WTC11 (cell line): ENCODE results near the gene SLC12A2. TPM values are rescaled to one million over a fixed set of nuclear protein-coding genes. Genes with fewer than 3 reads are reported as not detected.

Experiments used
- ATAC-seq: fragments of 200-7000 bp; cut with Tn5 transposase; 2 replicates; pipeline ENCODE4 v1.10.0; 2021; ENCODE audit warnings: mild to moderate bottlenecking, moderate library complexity
- CTCF ChIA-PET: fragments of 300-600 bp; sonication (Branson Sonifier 250); formaldehyde crosslinking; loops from one replicate; lab custom pipeline; 2021; ENCODE audit warnings: antibody characterized with exemption; lab: Charles Lee
- POLR2A ChIA-PET: fragments of 350-600 bp; sonication (Branson Sonifier 250); formaldehyde crosslinking; loops from one replicate; lab custom pipeline; 2021; ENCODE audit warnings: antibody characterized with exemption; lab: Charles Lee
- DNase-seq: peaks from one replicate; pipeline ENCODE4 v3.0.0; 2021; ENCODE audit warnings: low spot score
- H3K27ac Mint-ChIP-seq: 2 replicates; pipeline ENCODE4 v1.8.0; 2021; ENCODE audit warnings: mixed read lengths
- H3K27me3 Mint-ChIP-seq: 2 replicates; pipeline ENCODE4 v1.8.0; 2021; ENCODE audit warnings: low read depth, mild to moderate bottlenecking, moderate library complexity, mixed read lengths
- H3K36me3 Mint-ChIP-seq: 2 replicates; pipeline ENCODE4 v1.8.0; 2021; ENCODE audit warnings: mixed read lengths
- H3K4me1 Mint-ChIP-seq: 2 replicates; pipeline ENCODE4 v1.8.0; 2022; ENCODE audit warnings: mixed read lengths
- H3K4me3 Mint-ChIP-seq: 2 replicates; pipeline ENCODE4 v1.8.0; 2021; ENCODE audit warnings: mild to moderate bottlenecking, moderate library complexity, mixed read lengths
- H3K9me3 Mint-ChIP-seq: 2 replicates; pipeline ENCODE4 v1.8.0; 2021; ENCODE audit warnings: mixed read lengths
- CBFB ChIP-seq: sonication (generic); formaldehyde crosslinking; IDR thresholded peaks from 2 replicates; pipeline ENCODE4 v1.8.1; 2022; ENCODE audit warnings: mild to moderate bottlenecking, low read depth, missing genetic modification reagents
- ESRRA ChIP-seq: sonication (generic); formaldehyde crosslinking; IDR thresholded peaks from 2 replicates; pipeline ENCODE4 v1.8.1; 2022; ENCODE audit warnings: mild to moderate bottlenecking, missing genetic modification reagents, borderline replicate concordance
- FOXP4 ChIP-seq: sonication (generic); formaldehyde crosslinking; IDR thresholded peaks from 2 replicates; pipeline ENCODE4 v1.8.0; 2022; ENCODE audit warnings: mild to moderate bottlenecking, missing genetic modification reagents
- GTF2I ChIP-seq: fragments of 250-450 bp; sonication (Bioruptor Pico); conservative IDR thresholded peaks from 2 replicates; pipeline ENCODE4 v1.4.0; 2021; ENCODE audit warnings: mild to moderate bottlenecking
- IRF1 ChIP-seq: sonication (generic); formaldehyde crosslinking; IDR thresholded peaks from 2 replicates; pipeline ENCODE4 v1.8.0; 2023; ENCODE audit warnings: missing genetic modification reagents
- JUN ChIP-seq: sonication (generic); formaldehyde crosslinking; IDR thresholded peaks from 2 replicates; pipeline ENCODE4 v1.8.0; 2023; ENCODE audit warnings: mild to moderate bottlenecking, missing genetic modification reagents
- KAT7 ChIP-seq: sonication (generic); formaldehyde crosslinking; IDR thresholded peaks from 2 replicates; pipeline ENCODE4 v1.8.1; 2023; ENCODE audit warnings: missing genetic modification reagents, mild to moderate bottlenecking, borderline replicate concordance
- MXD4 ChIP-seq: fragments of 250-450 bp; sonication (Bioruptor Pico); IDR thresholded peaks from 2 replicates; pipeline ENCODE4 v1.8.0; 2021; ENCODE audit warnings: mild to moderate bottlenecking, moderate library complexity, borderline replicate concordance
- NFATC4 ChIP-seq: fragments of 250-450 bp; sonication (Bioruptor Pico); IDR thresholded peaks from 2 replicates; pipeline ENCODE4 v1.9.0; 2021; ENCODE audit warnings: mild to moderate bottlenecking
- NFE2L1 ChIP-seq: sonication (generic); formaldehyde crosslinking; IDR thresholded peaks from 2 replicates; pipeline ENCODE4 v1.8.1; 2023; ENCODE audit warnings: missing genetic modification reagents
- SP1 ChIP-seq: sonication (generic); formaldehyde crosslinking; conservative IDR thresholded peaks from 2 replicates; pipeline ENCODE4 v1.8.1; 2022; ENCODE audit warnings: missing genetic modification reagents
- USF2 ChIP-seq: sonication (generic); formaldehyde crosslinking; IDR thresholded peaks from 2 replicates; pipeline ENCODE4 v1.8.1; 2023; ENCODE audit warnings: mild to moderate bottlenecking, missing genetic modification reagents, moderate library complexity
- ZBTB21 ChIP-seq: sonication (generic); formaldehyde crosslinking; IDR thresholded peaks from 2 replicates; pipeline ENCODE4 v1.8.1; 2023; ENCODE audit warnings: mild to moderate bottlenecking, missing genetic modification reagents, borderline replicate concordance
- ZNF263 ChIP-seq: sonication (generic); formaldehyde crosslinking; IDR thresholded peaks from 2 replicates; pipeline ENCODE4 v1.8.1; 2022; ENCODE audit warnings: low read depth, mild to moderate bottlenecking, moderate library complexity, missing genetic modification reagents
- ZNF396 ChIP-seq: fragments of 250-450 bp; sonication (Bioruptor Pico); IDR thresholded peaks from 2 replicates; pipeline ENCODE4 v1.8.0; 2021; ENCODE audit warnings: mild to moderate bottlenecking, moderate library complexity, borderline replicate concordance
- ZNF416 ChIP-seq: fragments of 250-450 bp; sonication (Bioruptor Pico); IDR thresholded peaks from 2 replicates; pipeline ENCODE4 v1.9.0; 2021; ENCODE audit warnings: mild to moderate bottlenecking, inconsistent platforms
- total RNA-seq: library from RNA; stranded (reverse); gene quantifications from 3 replicates; pipeline ENCODE4 v1.2.3, GENCODE V29; 2021
- TF ChIP-seq, protein P1 (sequence below): fragments of 250-450 bp; sonication (Bioruptor Pico); IDR thresholded peaks from 2 replicates; pipeline ENCODE4 v2.1.2; 2022; ENCODE audit warnings: mild to moderate bottlenecking, moderate library complexity
- TF ChIP-seq, protein P2 (sequence below): sonication (generic); formaldehyde crosslinking; IDR thresholded peaks from 2 replicates; pipeline ENCODE4 v1.8.0; 2022; ENCODE audit warnings: mild to moderate bottlenecking, missing genetic modification reagents
- TF ChIP-seq, protein P3 (sequence below): sonication (generic); formaldehyde crosslinking; IDR thresholded peaks from 2 replicates; pipeline ENCODE4 v1.8.0; 2022; ENCODE audit warnings: mild to moderate bottlenecking, missing genetic modification reagents
- TF ChIP-seq, protein P4 (sequence below): sonication (generic); formaldehyde crosslinking; IDR thresholded peaks from 2 replicates; pipeline ENCODE4 v1.8.1; 2023; ENCODE audit warnings: mild to moderate bottlenecking, missing genetic modification reagents, borderline replicate concordance

SLC12A2 gene
- total RNA-seq, 1 experiment from 2014 or later, result 8.4 TPM

DNA sequence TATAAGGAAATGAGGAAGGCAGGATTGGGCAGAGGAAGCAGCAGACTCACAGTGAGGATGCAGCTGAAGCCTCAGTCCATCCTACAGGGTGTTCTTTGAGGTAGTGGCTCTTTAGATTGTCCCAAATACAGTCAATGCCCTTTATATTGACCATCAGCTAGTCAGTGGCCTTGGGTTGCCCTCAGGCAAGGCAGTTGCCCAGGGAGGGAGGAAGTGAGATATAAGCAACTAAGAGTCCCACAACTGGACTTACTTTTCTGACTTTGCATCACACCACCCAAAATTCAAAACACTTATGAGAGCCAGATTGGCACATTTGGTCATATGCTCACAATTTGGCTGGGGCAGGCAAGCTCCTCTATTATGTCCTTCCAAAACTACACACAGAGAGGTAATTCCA, 9.4 kb upstream of the SLC12A2 start:
- Mint-ChIP-seq H3K27me3 (no peaks in the 10 kb centered on the region), H3K4me1 (no peaks in the 10 kb centered on the region), H3K36me3 (peaks cover 8% of the 10 kb centered on the region; the same call in 1 of the 2 replicates), H3K9me3 (peaks cover 5% of the 10 kb centered on the region; the same call in 1 of the 2 replicates), H3K27ac (no peak overlapping the region)
- ATAC-seq (no peak), DNase-seq (no peak)
- CTCF ChIA-PET, result no interaction called here
- no peak for TF ChIP-seq USF2 (CRISPR knock-in tag)
- TF ChIP-seq, protein P1, sequence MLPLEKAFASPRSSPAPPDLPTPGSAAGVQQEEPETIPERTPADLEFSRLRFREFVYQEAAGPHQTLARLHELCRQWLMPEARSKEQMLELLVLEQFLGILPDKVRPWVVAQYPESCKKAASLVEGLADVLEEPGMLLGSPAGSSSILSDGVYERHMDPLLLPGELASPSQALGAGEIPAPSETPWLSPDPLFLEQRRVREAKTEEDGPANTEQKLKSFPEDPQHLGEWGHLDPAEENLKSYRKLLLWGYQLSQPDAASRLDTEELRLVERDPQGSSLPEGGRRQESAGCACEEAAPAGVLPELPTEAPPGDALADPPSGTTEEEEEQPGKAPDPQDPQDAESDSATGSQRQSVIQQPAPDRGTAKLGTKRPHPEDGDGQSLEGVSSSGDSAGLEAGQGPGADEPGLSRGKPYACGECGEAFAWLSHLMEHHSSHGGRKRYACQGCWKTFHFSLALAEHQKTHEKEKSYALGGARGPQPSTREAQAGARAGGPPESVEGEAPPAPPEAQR, result no peak
- TF ChIP-seq ZNF396, result no peak
- no peak for TF ChIP-seq CBFB (CRISPR knock-in tag)
- no peak for TF ChIP-seq FOXP4 (CRISPR knock-in tag)
- TF ChIP-seq MXD4 (CRISPR knock-in tag), result no peak
- no peak for TF ChIP-seq GTF2I (CRISPR knock-in tag)
- no peak for TF ChIP-seq SP1
- TF ChIP-seq ZNF416 (CRISPR knock-in tag), result no peak
- no peak for TF ChIP-seq IRF1 (CRISPR knock-in tag)
- TF ChIP-seq ZBTB21, result no peak
- no peak for TF ChIP-seq ZNF263 (CRISPR knock-in tag)
- TF ChIP-seq, protein P2, sequence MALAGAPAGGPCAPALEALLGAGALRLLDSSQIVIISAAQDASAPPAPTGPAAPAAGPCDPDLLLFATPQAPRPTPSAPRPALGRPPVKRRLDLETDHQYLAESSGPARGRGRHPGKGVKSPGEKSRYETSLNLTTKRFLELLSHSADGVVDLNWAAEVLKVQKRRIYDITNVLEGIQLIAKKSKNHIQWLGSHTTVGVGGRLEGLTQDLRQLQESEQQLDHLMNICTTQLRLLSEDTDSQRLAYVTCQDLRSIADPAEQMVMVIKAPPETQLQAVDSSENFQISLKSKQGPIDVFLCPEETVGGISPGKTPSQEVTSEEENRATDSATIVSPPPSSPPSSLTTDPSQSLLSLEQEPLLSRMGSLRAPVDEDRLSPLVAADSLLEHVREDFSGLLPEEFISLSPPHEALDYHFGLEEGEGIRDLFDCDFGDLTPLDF, result no peak
- TF ChIP-seq, protein P3, sequence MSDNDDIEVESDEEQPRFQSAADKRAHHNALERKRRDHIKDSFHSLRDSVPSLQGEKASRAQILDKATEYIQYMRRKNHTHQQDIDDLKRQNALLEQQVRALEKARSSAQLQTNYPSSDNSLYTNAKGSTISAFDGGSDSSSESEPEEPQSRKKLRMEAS (CRISPR knock-in tag), result no peak
- TF ChIP-seq, all 79 proteins: peak for 0
- POLR2A ChIA-PET, result no interaction called here
- no peak overlapping the region for H3K4me3 Mint-ChIP-seq

DNA sequence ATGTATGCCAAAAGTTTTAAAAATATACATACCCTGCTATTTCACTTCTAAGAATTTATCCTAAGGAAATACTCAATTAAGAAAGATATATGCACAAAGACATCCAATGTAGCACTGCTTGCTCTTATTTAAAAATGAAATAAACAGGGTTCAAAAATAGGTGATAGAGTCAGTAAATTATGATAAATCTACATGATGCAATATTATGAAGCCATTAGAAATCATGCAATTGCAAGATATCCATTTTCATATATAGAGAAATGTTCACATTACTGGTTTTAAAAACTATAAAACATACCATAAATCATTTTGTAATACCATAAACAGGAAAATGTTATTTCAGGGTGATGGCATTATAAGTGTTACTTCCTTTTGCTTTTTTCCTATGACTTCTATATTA, 8.6 kb upstream of the SLC12A2 start:
- no peak overlapping the region for H3K27ac Mint-ChIP-seq
- no peaks in the 10 kb centered on the region for H3K4me1 Mint-ChIP-seq
- CTCF ChIA-PET, result no interaction called here
- H3K9me3 Mint-ChIP-seq, result peaks cover 5% of the 10 kb centered on the region; the same call in 1 of the 2 replicates
- H3K27me3 Mint-ChIP-seq, result no peaks in the 10 kb centered on the region
- peaks cover 8% of the 10 kb centered on the region; the same call in 1 of the 2 replicates for H3K36me3 Mint-ChIP-seq
- H3K4me3 Mint-ChIP-seq, result no peak overlapping the region
- no peak for DNase-seq
- ATAC-seq, result no peak
- no peak for TF ChIP-seq ESRRA
- TF ChIP-seq JUN, result no peak
- no peak for TF ChIP-seq KAT7 (CRISPR knock-in tag)
- TF ChIP-seq, protein P4, sequence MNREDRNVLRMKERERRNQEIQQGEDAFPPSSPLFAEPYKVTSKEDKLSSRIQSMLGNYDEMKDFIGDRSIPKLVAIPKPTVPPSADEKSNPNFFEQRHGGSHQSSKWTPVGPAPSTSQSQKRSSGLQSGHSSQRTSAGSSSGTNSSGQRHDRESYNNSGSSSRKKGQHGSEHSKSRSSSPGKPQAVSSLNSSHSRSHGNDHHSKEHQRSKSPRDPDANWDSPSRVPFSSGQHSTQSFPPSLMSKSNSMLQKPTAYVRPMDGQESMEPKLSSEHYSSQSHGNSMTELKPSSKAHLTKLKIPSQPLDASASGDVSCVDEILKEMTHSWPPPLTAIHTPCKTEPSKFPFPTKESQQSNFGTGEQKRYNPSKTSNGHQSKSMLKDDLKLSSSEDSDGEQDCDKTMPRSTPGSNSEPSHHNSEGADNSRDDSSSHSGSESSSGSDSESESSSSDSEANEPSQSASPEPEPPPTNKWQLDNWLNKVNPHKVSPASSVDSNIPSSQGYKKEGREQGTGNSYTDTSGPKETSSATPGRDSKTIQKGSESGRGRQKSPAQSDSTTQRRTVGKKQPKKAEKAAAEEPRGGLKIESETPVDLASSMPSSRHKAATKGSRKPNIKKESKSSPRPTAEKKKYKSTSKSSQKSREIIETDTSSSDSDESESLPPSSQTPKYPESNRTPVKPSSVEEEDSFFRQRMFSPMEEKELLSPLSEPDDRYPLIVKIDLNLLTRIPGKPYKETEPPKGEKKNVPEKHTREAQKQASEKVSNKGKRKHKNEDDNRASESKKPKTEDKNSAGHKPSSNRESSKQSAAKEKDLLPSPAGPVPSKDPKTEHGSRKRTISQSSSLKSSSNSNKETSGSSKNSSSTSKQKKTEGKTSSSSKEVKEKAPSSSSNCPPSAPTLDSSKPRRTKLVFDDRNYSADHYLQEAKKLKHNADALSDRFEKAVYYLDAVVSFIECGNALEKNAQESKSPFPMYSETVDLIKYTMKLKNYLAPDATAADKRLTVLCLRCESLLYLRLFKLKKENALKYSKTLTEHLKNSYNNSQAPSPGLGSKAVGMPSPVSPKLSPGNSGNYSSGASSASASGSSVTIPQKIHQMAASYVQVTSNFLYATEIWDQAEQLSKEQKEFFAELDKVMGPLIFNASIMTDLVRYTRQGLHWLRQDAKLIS (CRISPR knock-in tag), result no peak
- TF ChIP-seq ZBTB21, result no peak
- TF ChIP-seq SP1, result no peak
- no peak for TF ChIP-seq NFATC4 (CRISPR knock-in tag)
- TF ChIP-seq NFE2L1 (CRISPR knock-in tag), result no peak
- TF ChIP-seq, all 79 proteins: peak for 0
- POLR2A ChIA-PET, result no interaction called here
